ENCODE measurements around the gene OTOS. TPM values are rescaled to one million over a fixed set of nuclear protein-coding genes. Genes with fewer than 3 reads are reported as not detected.

The OTOS gene
- not detected for total RNA-seq

DNA sequence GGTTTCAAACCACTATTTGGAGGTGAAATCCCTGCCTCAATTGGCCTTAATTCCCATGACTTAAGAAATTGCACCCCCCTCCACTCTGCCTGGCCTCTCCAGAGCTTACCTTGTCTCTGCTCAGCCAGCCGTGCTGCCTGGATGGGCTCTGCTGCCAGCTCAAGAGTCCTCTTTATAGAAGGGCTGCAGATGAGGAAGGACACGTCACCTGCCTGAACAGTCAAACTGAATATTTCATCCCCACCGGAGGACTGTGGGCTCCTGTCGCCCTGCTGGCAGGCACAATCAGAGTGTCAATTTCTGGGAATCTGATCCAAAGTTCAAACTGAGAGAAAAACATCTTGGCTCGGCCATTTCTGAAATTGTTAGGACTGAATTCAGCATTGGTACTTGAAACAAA, at the start of gene OTOS:
OTOS (minus strand) TSS at position 148 of the 400 bp plus-strand sequence. CDS start 332 bp downstream, outside the sequence.
- WGBS, result 72% methylated on average over 5 of the region's 5 CpGs
- H3K4me3 ChIP-seq, result no peak within 1 kb of the TSS
- TF ChIP-seq POLR2A (IDR thresholded peaks at IDR 0.05) (no peak), POLR2AphosphoS5 (IDR thresholded peaks at IDR 0.05) (no peak), EP300 (IDR thresholded peaks at IDR 0.05) (no peak)
- TF ChIP-seq, protein P1, sequence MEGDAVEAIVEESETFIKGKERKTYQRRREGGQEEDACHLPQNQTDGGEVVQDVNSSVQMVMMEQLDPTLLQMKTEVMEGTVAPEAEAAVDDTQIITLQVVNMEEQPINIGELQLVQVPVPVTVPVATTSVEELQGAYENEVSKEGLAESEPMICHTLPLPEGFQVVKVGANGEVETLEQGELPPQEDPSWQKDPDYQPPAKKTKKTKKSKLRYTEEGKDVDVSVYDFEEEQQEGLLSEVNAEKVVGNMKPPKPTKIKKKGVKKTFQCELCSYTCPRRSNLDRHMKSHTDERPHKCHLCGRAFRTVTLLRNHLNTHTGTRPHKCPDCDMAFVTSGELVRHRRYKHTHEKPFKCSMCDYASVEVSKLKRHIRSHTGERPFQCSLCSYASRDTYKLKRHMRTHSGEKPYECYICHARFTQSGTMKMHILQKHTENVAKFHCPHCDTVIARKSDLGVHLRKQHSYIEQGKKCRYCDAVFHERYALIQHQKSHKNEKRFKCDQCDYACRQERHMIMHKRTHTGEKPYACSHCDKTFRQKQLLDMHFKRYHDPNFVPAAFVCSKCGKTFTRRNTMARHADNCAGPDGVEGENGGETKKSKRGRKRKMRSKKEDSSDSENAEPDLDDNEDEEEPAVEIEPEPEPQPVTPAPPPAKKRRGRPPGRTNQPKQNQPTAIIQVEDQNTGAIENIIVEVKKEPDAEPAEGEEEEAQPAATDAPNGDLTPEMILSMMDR (IDR thresholded peaks at IDR 0.05), result no peak

DNA sequence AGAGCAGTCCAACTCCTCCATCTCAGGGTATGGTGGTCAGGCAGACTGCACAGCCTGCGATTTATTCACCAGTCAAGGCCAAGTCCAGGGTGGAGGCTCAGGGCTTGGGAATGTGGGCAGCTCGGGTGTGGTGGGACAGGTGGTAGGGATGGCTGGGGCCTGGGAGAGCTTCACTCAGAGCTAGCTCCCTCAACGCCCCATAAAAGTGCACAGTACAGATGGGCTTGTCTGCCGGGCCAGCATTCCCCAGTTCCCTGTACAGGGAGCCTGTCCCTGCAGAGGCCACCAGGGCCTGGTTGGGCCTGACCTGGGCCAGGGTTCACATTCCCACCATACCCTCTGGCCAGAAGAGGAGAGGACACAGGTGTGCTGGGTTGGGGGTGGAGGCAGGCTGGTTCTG, 49.2 kb upstream of the OTOS start:
- Histone ChIP-seq H3K4me1 (no peaks in the 10 kb centered on the region), H3K27me3 (peaks cover 33% of the 10 kb centered on the region), H3K27ac (no peak overlapping the region), H3K36me3 (no peaks in the 10 kb centered on the region), H3K4me3 (no peak overlapping the region), H3K9me3 (no peaks in the 10 kb centered on the region)
- peak; percentile 26 to 48 for DNase-seq (ENCODE audit: low spot score in 2 of 2)
- no peak for TF ChIP-seq EP300 (IDR thresholded peaks at IDR 0.05)
- no peak for TF ChIP-seq POLR2A (IDR thresholded peaks at IDR 0.05)
- TF ChIP-seq, protein P1 (IDR thresholded peaks at IDR 0.05), result no peak
- TF ChIP-seq POLR2AphosphoS5 (IDR thresholded peaks at IDR 0.05), result no peak
- WGBS, result 77% methylated on average over 3 of the region's 4 CpGs

More for the DNA sequence above, at the start of gene OTOS:
- Histone ChIP-seq H3K27ac (no peak within 1 kb of the TSS), H3K9me3 (no peaks in the 10 kb centered on the region), H3K36me3 (no peaks in the 10 kb centered on the region), H3K27me3 (peaks cover 6% of the 10 kb centered on the region), H3K4me1 (peaks cover 11% of the 10 kb centered on the region)
- DNase-seq (ENCODE audit: low spot score in 2 of 2), result peak in 1 of 2 donors; percentile 20

DNA sequence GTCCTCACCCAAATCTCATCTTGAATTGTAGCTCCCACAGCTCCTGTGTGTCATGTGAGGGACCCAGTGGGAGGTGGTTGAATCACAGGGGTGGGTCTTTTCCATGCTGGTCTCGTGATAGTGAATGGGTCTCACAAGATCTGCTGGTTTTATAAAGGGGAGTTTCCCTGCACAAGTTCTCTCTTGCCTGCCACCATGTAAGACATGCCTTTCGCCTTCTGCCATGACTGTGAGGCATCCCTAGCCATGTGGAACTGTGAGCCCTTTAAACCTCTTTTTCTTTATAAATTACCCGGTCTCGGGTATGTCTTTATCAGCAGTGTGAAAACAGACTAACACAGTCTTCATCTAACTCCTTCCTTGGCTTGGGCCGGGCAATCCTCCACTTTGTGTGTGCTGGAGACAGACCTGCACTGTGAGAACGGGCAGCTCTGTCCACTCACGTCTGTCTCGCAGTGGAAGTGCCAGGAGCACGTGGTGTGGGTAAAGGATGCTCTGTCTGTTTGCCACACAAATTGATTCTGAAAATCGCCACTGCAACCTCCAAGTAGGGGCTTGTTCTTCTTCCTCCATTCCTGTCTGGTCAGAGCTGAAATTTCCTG, 47.6 kb upstream of the OTOS start:
- no peaks in the 10 kb centered on the region for H3K4me1 ChIP-seq
- peak in 1 of 2 donors; percentile 47 for DNase-seq (ENCODE audit: low spot score in 2 of 2)
- H3K27ac ChIP-seq, result no peak overlapping the region
- TF ChIP-seq EP300 (IDR thresholded peaks at IDR 0.05) (no peak), POLR2AphosphoS5 (IDR thresholded peaks at IDR 0.05) (no peak), POLR2A (IDR thresholded peaks at IDR 0.05) (no peak)
- TF ChIP-seq, protein P1 (IDR thresholded peaks at IDR 0.05), result no peak
- peaks cover 42% of the 10 kb centered on the region for H3K27me3 ChIP-seq
- H3K36me3 ChIP-seq, result no peaks in the 10 kb centered on the region
- no peaks in the 10 kb centered on the region for H3K9me3 ChIP-seq
- no peak overlapping the region for H3K4me3 ChIP-seq
- WGBS, result 81% methylated on average over 10 of the region's 10 CpGs

DNA sequence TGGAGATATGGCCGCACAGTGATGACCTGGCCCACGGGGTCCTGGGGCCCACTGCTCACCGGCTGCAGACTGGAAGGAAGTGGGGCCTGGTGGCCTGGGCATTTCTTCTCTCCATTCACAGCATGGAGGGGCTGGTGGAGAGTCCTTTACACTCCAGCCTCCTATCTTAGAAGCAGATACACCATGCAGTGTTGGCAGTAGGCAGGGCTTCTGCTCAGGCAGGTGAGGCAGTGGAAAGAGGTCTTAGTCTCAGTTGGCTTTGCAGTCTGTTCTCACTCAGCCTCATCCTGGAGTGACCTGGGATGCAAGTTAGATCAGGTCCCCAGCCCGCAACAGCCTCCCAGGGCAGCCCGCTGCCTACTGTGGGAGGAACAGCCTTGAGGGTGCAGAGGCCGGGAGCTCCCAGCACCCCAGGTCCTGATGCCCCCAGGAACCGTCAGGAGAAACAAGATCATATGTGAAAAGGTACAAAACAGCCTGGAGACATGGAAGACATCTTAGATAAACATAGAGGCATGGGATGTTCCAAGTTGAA, 45.8 kb upstream of the OTOS start:
- TF ChIP-seq, protein P1 (IDR thresholded peaks at IDR 0.05), result no peak
- TF ChIP-seq POLR2AphosphoS5 (IDR thresholded peaks at IDR 0.05), result no peak
- no peak for TF ChIP-seq POLR2A (IDR thresholded peaks at IDR 0.05)
- no peak for TF ChIP-seq EP300 (IDR thresholded peaks at IDR 0.05)
- peak; percentile 29 to 55 for DNase-seq (ENCODE audit: low spot score in 2 of 2)
- no peaks in the 10 kb centered on the region for H3K4me1 ChIP-seq
- 76% methylated on average over 6 of the region's 7 CpGs for WGBS
- peaks cover 35% of the 10 kb centered on the region for H3K27me3 ChIP-seq
- H3K9me3 ChIP-seq, result no peaks in the 10 kb centered on the region
- no peaks in the 10 kb centered on the region for H3K36me3 ChIP-seq
- H3K27ac ChIP-seq, result no peak overlapping the region
- H3K4me3 ChIP-seq, result no peak overlapping the region

DNA sequence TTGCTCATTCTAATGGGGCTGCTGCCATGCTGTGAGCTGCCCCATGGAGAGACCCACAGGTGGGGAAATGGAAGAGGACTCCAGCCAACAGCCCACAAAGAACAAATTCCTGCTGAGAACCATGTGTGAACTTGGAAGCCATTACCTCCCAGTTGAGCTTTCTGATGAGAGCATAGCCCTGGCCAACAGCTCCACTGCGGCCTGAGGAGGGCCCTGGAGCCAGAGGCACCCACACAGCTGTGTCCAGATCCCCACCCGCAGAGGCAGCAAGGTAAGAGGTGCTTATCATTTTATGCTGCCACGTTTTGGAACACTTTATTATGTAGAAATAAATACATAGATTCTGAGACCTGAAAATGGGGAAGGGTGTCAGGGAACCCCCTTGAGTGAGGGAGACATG, 44.2 kb upstream of the OTOS start:
- Histone ChIP-seq H3K36me3 (no peaks in the 10 kb centered on the region), H3K27ac (no peak overlapping the region), H3K9me3 (no peaks in the 10 kb centered on the region), H3K27me3 (peaks cover 33% of the 10 kb centered on the region), H3K4me3 (no peak overlapping the region), H3K4me1 (no peaks in the 10 kb centered on the region)
- DNase-seq (ENCODE audit: low spot score in 2 of 2), result peak in 1 of 2 donors; percentile 44
- TF ChIP-seq POLR2A (IDR thresholded peaks at IDR 0.05), result no peak
- no peak for TF ChIP-seq POLR2AphosphoS5 (IDR thresholded peaks at IDR 0.05)
- TF ChIP-seq, protein P1 (IDR thresholded peaks at IDR 0.05), result no peak
- TF ChIP-seq EP300 (IDR thresholded peaks at IDR 0.05), result no peak
- 70% methylated on average over 3 of the region's 3 CpGs for WGBS
